ENCODE measurements around the gene MAPKAP1. TPM values are rescaled to one million over a fixed set of nuclear protein-coding genes. Genes with fewer than 3 reads are reported as not detected.

MAPKAP1 gene
- polyA plus RNA-seq, 4 donors, result 38.4 to 57.4 (median 43.6) TPM

- Histone ChIP-seq H3K27me3 (ENCODE audit: control insufficient read depth in 3 of 3, insufficient read depth in 3 of 3, low read length in 3 of 3) (no peaks in the 10 kb centered on the region), H3K4me3 (ENCODE audit: low read depth in 1 of 3, low read length in 3 of 3) (no peak overlapping the region), H3K27ac (ENCODE audit: low read depth in 1 of 3, low read length in 2 of 3) (no peak overlapping the region), H3K4me1 (ENCODE audit: control insufficient read depth in 3 of 3, insufficient read depth in 2 of 3, low read depth in 1 of 3, low read length in 2 of 3) (no peaks in the 10 kb centered on the region), H3K9me3 (ENCODE audit: control insufficient read depth in 2 of 2, insufficient read depth in 1 of 2, low read depth in 1 of 2, low read length in 1 of 2) (no peaks in the 10 kb centered on the region), H3K36me3 (ENCODE audit: control insufficient read depth in 3 of 3, insufficient read depth in 2 of 3, low read depth in 1 of 3, low read length in 3 of 3) (peaks cover 0 to 12% (median 0%) of the 10 kb centered on the region in 3 donors)
- DNase-seq, result no peak
- 82 to 90% (median 87%) methylated on average over 3 of the region's 3 CpGs for WGBS, 3 donors
- no peak for FAIRE-seq
Observed at GRCh38 chr9:125532412-125532811, 174.6 kb downstream of the MAPKAP1 start.

- DNase-seq, result no peak
- H3K27me3 ChIP-seq (ENCODE audit: control insufficient read depth in 3 of 3, insufficient read depth in 3 of 3, low read length in 3 of 3), result no peaks in the 10 kb centered on the region
- no peaks in the 10 kb centered on the region for H3K4me1 ChIP-seq (ENCODE audit: control insufficient read depth in 3 of 3, insufficient read depth in 2 of 3, low read depth in 1 of 3, low read length in 2 of 3)
- H3K9me3 ChIP-seq (ENCODE audit: control insufficient read depth in 2 of 2, insufficient read depth in 1 of 2, low read depth in 1 of 2, low read length in 1 of 2), result no peaks in the 10 kb centered on the region
- 76 to 84% (median 82%) methylated on average over 5 of the region's 5 CpGs for WGBS, 3 donors
- peaks cover 0 to 12% (median 0%) of the 10 kb centered on the region in 3 donors for H3K36me3 ChIP-seq (ENCODE audit: control insufficient read depth in 3 of 3, insufficient read depth in 2 of 3, low read depth in 1 of 3, low read length in 3 of 3)
- H3K4me3 ChIP-seq (ENCODE audit: low read depth in 1 of 3, low read length in 3 of 3), result no peak overlapping the region
- no peak for FAIRE-seq
- peak overlapping the region in 2 of 3 donors; percentile 14 to 36 for H3K27ac ChIP-seq (ENCODE audit: low read depth in 1 of 3, low read length in 2 of 3)
Observed at GRCh38 chr9:125529589-125530515, 177.2 kb downstream of the MAPKAP1 start.

GRCh38 chr9:125529107-125529506, 177.9 kb downstream of the MAPKAP1 start:
- no peaks in the 10 kb centered on the region for H3K4me1 ChIP-seq (ENCODE audit: control insufficient read depth in 3 of 3, insufficient read depth in 2 of 3, low read depth in 1 of 3, low read length in 2 of 3)
- FAIRE-seq (no peak), DNase-seq (no peak)
- H3K27ac ChIP-seq (ENCODE audit: low read depth in 1 of 3, low read length in 2 of 3), result no peak overlapping the region
- no peak overlapping the region for H3K4me3 ChIP-seq (ENCODE audit: low read depth in 1 of 3, low read length in 3 of 3)
- H3K9me3 ChIP-seq (ENCODE audit: control insufficient read depth in 2 of 2, insufficient read depth in 1 of 2, low read depth in 1 of 2, low read length in 1 of 2), result no peaks in the 10 kb centered on the region
- no peaks in the 10 kb centered on the region for H3K27me3 ChIP-seq (ENCODE audit: control insufficient read depth in 3 of 3, insufficient read depth in 3 of 3, low read length in 3 of 3)
- H3K36me3 ChIP-seq (ENCODE audit: control insufficient read depth in 3 of 3, insufficient read depth in 2 of 3, low read depth in 1 of 3, low read length in 3 of 3), result peaks cover 0 to 12% (median 0%) of the 10 kb centered on the region in 3 donors

GRCh38 chr9:125527471-125528002, 179.5 kb downstream of the MAPKAP1 start:
- Histone ChIP-seq H3K27me3 (ENCODE audit: control insufficient read depth in 3 of 3, insufficient read depth in 3 of 3, low read length in 3 of 3) (no peaks in the 10 kb centered on the region), H3K4me1 (ENCODE audit: control insufficient read depth in 3 of 3, insufficient read depth in 2 of 3, low read depth in 1 of 3, low read length in 2 of 3) (no peaks in the 10 kb centered on the region), H3K9me3 (ENCODE audit: control insufficient read depth in 2 of 2, insufficient read depth in 1 of 2, low read depth in 1 of 2, low read length in 1 of 2) (no peaks in the 10 kb centered on the region), H3K36me3 (ENCODE audit: control insufficient read depth in 3 of 3, insufficient read depth in 2 of 3, low read depth in 1 of 3, low read length in 3 of 3) (peaks cover 0 to 12% (median 0%) of the 10 kb centered on the region in 3 donors), H3K4me3 (ENCODE audit: low read depth in 1 of 3, low read length in 3 of 3) (no peak overlapping the region), H3K27ac (ENCODE audit: low read depth in 1 of 3, low read length in 2 of 3) (no peak overlapping the region)
- FAIRE-seq (no peak), DNase-seq (no peak)
- 82 to 93% (median 91%) methylated on average over 9 of the region's 9 CpGs for WGBS, 3 donors

GRCh38 chr9:125525921-125526631, 180.9 kb downstream of the MAPKAP1 start:
- peaks cover 0 to 3% (median 0%) of the 10 kb centered on the region in 3 donors for H3K4me1 ChIP-seq (ENCODE audit: control insufficient read depth in 3 of 3, insufficient read depth in 2 of 3, low read depth in 1 of 3, low read length in 2 of 3)
- no peak overlapping the region for H3K4me3 ChIP-seq (ENCODE audit: low read depth in 1 of 3, low read length in 3 of 3)
- peaks cover 0 to 13% (median 0%) of the 10 kb centered on the region in 3 donors for H3K36me3 ChIP-seq (ENCODE audit: control insufficient read depth in 3 of 3, insufficient read depth in 2 of 3, low read depth in 1 of 3, low read length in 3 of 3)
- no peaks in the 10 kb centered on the region for H3K27me3 ChIP-seq (ENCODE audit: control insufficient read depth in 3 of 3, insufficient read depth in 3 of 3, low read length in 3 of 3)
- H3K9me3 ChIP-seq (ENCODE audit: control insufficient read depth in 2 of 2, insufficient read depth in 1 of 2, low read depth in 1 of 2, low read length in 1 of 2), result no peaks in the 10 kb centered on the region
- DNase-seq (no peak), FAIRE-seq (no peak)
- 66 to 89% (median 85%) methylated on average over 6 of the region's 6 CpGs for WGBS, 3 donors
- H3K27ac ChIP-seq (ENCODE audit: low read depth in 1 of 3, low read length in 2 of 3), result peak overlapping the region in 1 of 3 donors; percentile 41

- FAIRE-seq (no peak), DNase-seq (no peak)
- Histone ChIP-seq H3K36me3 (ENCODE audit: control insufficient read depth in 3 of 3, insufficient read depth in 2 of 3, low read depth in 1 of 3, low read length in 3 of 3) (peaks cover 0 to 11% (median 0%) of the 10 kb centered on the region in 3 donors), H3K27ac (ENCODE audit: low read depth in 1 of 3, low read length in 2 of 3) (no peak overlapping the region), H3K4me3 (ENCODE audit: low read depth in 1 of 3, low read length in 3 of 3) (no peak overlapping the region), H3K9me3 (ENCODE audit: control insufficient read depth in 2 of 2, insufficient read depth in 1 of 2, low read depth in 1 of 2, low read length in 1 of 2) (no peaks in the 10 kb centered on the region), H3K4me1 (ENCODE audit: control insufficient read depth in 3 of 3, insufficient read depth in 2 of 3, low read depth in 1 of 3, low read length in 2 of 3) (peaks cover 0 to 3% (median 3%) of the 10 kb centered on the region in 3 donors), H3K27me3 (ENCODE audit: control insufficient read depth in 3 of 3, insufficient read depth in 3 of 3, low read length in 3 of 3) (no peaks in the 10 kb centered on the region)
- WGBS, 3 donors, result 85 to 95% (median 92%) methylated on average over 6 of the region's 6 CpGs
Observed at GRCh38 chr9:125524583-125525355, 182.2 kb downstream of the MAPKAP1 start.

GRCh38 chr9:125523681-125524080, 183.3 kb downstream of the MAPKAP1 start:
- H3K4me1 ChIP-seq (ENCODE audit: control insufficient read depth in 3 of 3, insufficient read depth in 2 of 3, low read depth in 1 of 3, low read length in 2 of 3), result peaks cover 0 to 3% (median 3%) of the 10 kb centered on the region in 3 donors

GRCh38 chr9:125522328-125522725, 184.7 kb downstream of the MAPKAP1 start:
- peaks cover 0 to 5% (median 0%) of the 10 kb centered on the region in 3 donors for H3K36me3 ChIP-seq (ENCODE audit: control insufficient read depth in 3 of 3, insufficient read depth in 2 of 3, low read depth in 1 of 3, low read length in 3 of 3)
- H3K4me3 ChIP-seq (ENCODE audit: low read depth in 1 of 3, low read length in 3 of 3), result no peak overlapping the region
- peaks cover 0 to 3% (median 3%) of the 10 kb centered on the region in 3 donors for H3K4me1 ChIP-seq (ENCODE audit: control insufficient read depth in 3 of 3, insufficient read depth in 2 of 3, low read depth in 1 of 3, low read length in 2 of 3)
- H3K27me3 ChIP-seq (ENCODE audit: control insufficient read depth in 3 of 3, insufficient read depth in 3 of 3, low read length in 3 of 3), result no peaks in the 10 kb centered on the region
- FAIRE-seq, result no peak
- H3K9me3 ChIP-seq (ENCODE audit: control insufficient read depth in 2 of 2, insufficient read depth in 1 of 2, low read depth in 1 of 2, low read length in 1 of 2), result no peaks in the 10 kb centered on the region
- WGBS, 3 donors, result 85 to 94% (median 90%) methylated on average over 5 of the region's 5 CpGs
- H3K27ac ChIP-seq (ENCODE audit: low read depth in 1 of 3, low read length in 2 of 3), result peak overlapping the region in 2 of 3 donors; percentile 47 to 63
- no peak for DNase-seq

More at GRCh38 chr9:125523681-125524080, 183.3 kb downstream of the MAPKAP1 start:
- DNase-seq (no peak), FAIRE-seq (no peak)
- Histone ChIP-seq H3K4me3 (ENCODE audit: low read depth in 1 of 3, low read length in 3 of 3) (no peak overlapping the region), H3K9me3 (ENCODE audit: control insufficient read depth in 2 of 2, insufficient read depth in 1 of 2, low read depth in 1 of 2, low read length in 1 of 2) (no peaks in the 10 kb centered on the region), H3K27ac (ENCODE audit: low read depth in 1 of 3, low read length in 2 of 3) (no peak overlapping the region), H3K27me3 (ENCODE audit: control insufficient read depth in 3 of 3, insufficient read depth in 3 of 3, low read length in 3 of 3) (no peaks in the 10 kb centered on the region), H3K36me3 (ENCODE audit: control insufficient read depth in 3 of 3, insufficient read depth in 2 of 3, low read depth in 1 of 3, low read length in 3 of 3) (peaks cover 0 to 11% (median 0%) of the 10 kb centered on the region in 3 donors)
- WGBS, 3 donors, result 96 to 99% (median 99%) methylated on average over 3 of the region's 3 CpGs

Data from small intestine (tissue), 7 donors.